IPS-18a (cell line): Measurements from ENCODE around the gene VPS36.
"Not testable (repeated sequence)": the region's sequence is repeated elsewhere in the genome, so short reads cannot be mapped to it uniquely, and the experiment has no call there.

Experiments
- H3K27ac ChIP-seq: one replicate; pipeline ENCODE4 v1.5.1; 2013; ENCODE audit warnings: low read length
- H3K27me3 ChIP-seq: one replicate; pipeline ENCODE4 v1.6.1; 2013; ENCODE audit warnings: mild to moderate bottlenecking, low read length; ENCODE audit not compliant: control insufficient read depth, insufficient read depth
- H3K36me3 ChIP-seq: one replicate; pipeline ENCODE4 v1.6.1; 2013; ENCODE audit warnings: low read depth, low read length; ENCODE audit not compliant: control insufficient read depth
- H3K4me1 ChIP-seq: one replicate; pipeline ENCODE4 v1.6.1; 2013; ENCODE audit warnings: low read depth, low read length; ENCODE audit not compliant: control insufficient read depth
- H3K4me3 ChIP-seq: one replicate; pipeline ENCODE4 v1.5.1; 2013; ENCODE audit warnings: low read length
- H3K9ac ChIP-seq: one replicate; pipeline ENCODE4 v1.6.1; 2013; ENCODE audit warnings: mild to moderate bottlenecking, low read length, moderate library complexity
- H3K9me3 ChIP-seq: one replicate; pipeline ENCODE4 v1.6.1; 2013; ENCODE audit warnings: low read depth, low read length; ENCODE audit not compliant: control insufficient read depth

The VPS36 gene

GRCh38 chr13:52450012-52450792 lies at the start of gene VPS36:
Gene VPS36 (minus strand): TSS chr13:52450634. CDS start chr13:52450594, 40 bp downstream.
- peak within 1 kb of the TSS; percentile 92 for H3K4me3 ChIP-seq
- no peaks in the 10 kb centered on the region for H3K27me3 ChIP-seq
- no peaks in the 10 kb centered on the region for H3K36me3 ChIP-seq
- H3K27ac ChIP-seq, result peak within 1 kb of the TSS; percentile 53
- H3K4me1 ChIP-seq, result peaks cover 4% of the 10 kb centered on the region
- no peaks in the 10 kb centered on the region for H3K9me3 ChIP-seq
- H3K9ac ChIP-seq, result peak within 1 kb of the TSS; percentile 82

- not testable (repeated sequence) for H3K27me3 ChIP-seq, H3K4me1 ChIP-seq, H3K36me3 ChIP-seq, H3K9me3 ChIP-seq, H3K4me3 ChIP-seq, H3K9ac ChIP-seq, H3K27ac ChIP-seq
Measured at GRCh38 chr13:52497979-52498378, 47.5 kb upstream of the VPS36 start.

GRCh38 chr13:52494241-52494640 lies 43.8 kb upstream of the VPS36 start:
- H3K27me3 ChIP-seq, H3K4me3 ChIP-seq, H3K27ac ChIP-seq, H3K4me1 ChIP-seq, H3K9me3 ChIP-seq, H3K36me3 ChIP-seq, H3K9ac ChIP-seq: not testable (repeated sequence)

- H3K9me3 ChIP-seq, result not testable (repeated sequence)
Measured at GRCh38 chr13:52491015-52491414, 40.6 kb upstream of the VPS36 start.

GRCh38 chr13:52488763-52489162 lies 38.3 kb upstream of the VPS36 start:
- H3K9me3 ChIP-seq, H3K27me3 ChIP-seq, H3K4me1 ChIP-seq, H3K27ac ChIP-seq, H3K36me3 ChIP-seq, H3K4me3 ChIP-seq, H3K9ac ChIP-seq: not testable (repeated sequence)

More at GRCh38 chr13:52491015-52491414, 40.6 kb upstream of the VPS36 start:
- not testable (repeated sequence) for H3K27ac ChIP-seq, H3K27me3 ChIP-seq, H3K4me3 ChIP-seq, H3K4me1 ChIP-seq, H3K9ac ChIP-seq, H3K36me3 ChIP-seq

- not testable (repeated sequence) for H3K4me1 ChIP-seq, H3K9me3 ChIP-seq, H3K4me3 ChIP-seq, H3K27me3 ChIP-seq, H3K9ac ChIP-seq, H3K27ac ChIP-seq, H3K36me3 ChIP-seq
Measured at GRCh38 chr13:52487078-52487477, 36.6 kb upstream of the VPS36 start.

- not testable (repeated sequence) for H3K4me1 ChIP-seq, H3K4me3 ChIP-seq, H3K9ac ChIP-seq, H3K27ac ChIP-seq, H3K36me3 ChIP-seq, H3K27me3 ChIP-seq, H3K9me3 ChIP-seq
Measured at GRCh38 chr13:52480677-52481428, 30.4 kb upstream of the VPS36 start.

- H3K27ac ChIP-seq, H3K9me3 ChIP-seq, H3K4me3 ChIP-seq, H3K4me1 ChIP-seq, H3K27me3 ChIP-seq, H3K9ac ChIP-seq: not testable (repeated sequence)
- H3K36me3 ChIP-seq, result peaks cover 60% of the 10 kb centered on the region
Measured at GRCh38 chr13:52468487-52468886, 18.1 kb upstream of the VPS36 start.

- Histone ChIP-seq H3K9ac (no peak overlapping the region), H3K4me1 (no peaks in the 10 kb centered on the region), H3K27ac (no peak overlapping the region), H3K36me3 (peaks cover 81% of the 10 kb centered on the region), H3K27me3 (no peaks in the 10 kb centered on the region), H3K4me3 (no peak overlapping the region), H3K9me3 (no peaks in the 10 kb centered on the region)
Measured at GRCh38 chr13:52463526-52463925, 13.1 kb upstream of the VPS36 start.

GRCh38 chr13:52461265-52461664 lies 10.8 kb upstream of the VPS36 start:
- peaks cover 4% of the 10 kb centered on the region for H3K4me1 ChIP-seq
- no peak overlapping the region for H3K27ac ChIP-seq
- no peaks in the 10 kb centered on the region for H3K9me3 ChIP-seq
- no peak overlapping the region for H3K4me3 ChIP-seq
- H3K36me3 ChIP-seq, result peaks cover 87% of the 10 kb centered on the region
- no peak overlapping the region for H3K9ac ChIP-seq
- H3K27me3 ChIP-seq, result no peaks in the 10 kb centered on the region

- no peak overlapping the region for H3K4me3 ChIP-seq
- H3K9ac ChIP-seq, result no peak overlapping the region
- H3K27me3 ChIP-seq, result no peaks in the 10 kb centered on the region
- peaks cover 7% of the 10 kb centered on the region for H3K4me1 ChIP-seq
- H3K36me3 ChIP-seq, result peaks cover 72% of the 10 kb centered on the region
- no peak overlapping the region for H3K27ac ChIP-seq
- no peaks in the 10 kb centered on the region for H3K9me3 ChIP-seq
Measured at GRCh38 chr13:52459668-52460067, 9.2 kb upstream of the VPS36 start.

GRCh38 chr13:52455677-52456041 lies 5.2 kb upstream of the VPS36 start:
- Histone ChIP-seq H3K9ac (peak overlapping the region; percentile 94), H3K27me3 (no peaks in the 10 kb centered on the region), H3K4me1 (peaks cover 11% of the 10 kb centered on the region), H3K4me3 (peak overlapping the region; percentile 85), H3K36me3 (peaks cover 32% of the 10 kb centered on the region), H3K27ac (peak overlapping the region; percentile 5), H3K9me3 (no peaks in the 10 kb centered on the region)
